GM21529 (cell line): ENCODE results near the gene MLXIP.
"Not testable (repeated sequence)": the region's sequence is repeated elsewhere in the genome, so short reads cannot be mapped to it uniquely, and the experiment has no call there.

Experiments used
- ATAC-seq: cut with Tn5 transposase; IDR thresholded peaks from one replicate; pipeline ENCODE4 v1.9.1; 2021; ENCODE audit not compliant: unreplicated experiment

The MLXIP gene, protein sequence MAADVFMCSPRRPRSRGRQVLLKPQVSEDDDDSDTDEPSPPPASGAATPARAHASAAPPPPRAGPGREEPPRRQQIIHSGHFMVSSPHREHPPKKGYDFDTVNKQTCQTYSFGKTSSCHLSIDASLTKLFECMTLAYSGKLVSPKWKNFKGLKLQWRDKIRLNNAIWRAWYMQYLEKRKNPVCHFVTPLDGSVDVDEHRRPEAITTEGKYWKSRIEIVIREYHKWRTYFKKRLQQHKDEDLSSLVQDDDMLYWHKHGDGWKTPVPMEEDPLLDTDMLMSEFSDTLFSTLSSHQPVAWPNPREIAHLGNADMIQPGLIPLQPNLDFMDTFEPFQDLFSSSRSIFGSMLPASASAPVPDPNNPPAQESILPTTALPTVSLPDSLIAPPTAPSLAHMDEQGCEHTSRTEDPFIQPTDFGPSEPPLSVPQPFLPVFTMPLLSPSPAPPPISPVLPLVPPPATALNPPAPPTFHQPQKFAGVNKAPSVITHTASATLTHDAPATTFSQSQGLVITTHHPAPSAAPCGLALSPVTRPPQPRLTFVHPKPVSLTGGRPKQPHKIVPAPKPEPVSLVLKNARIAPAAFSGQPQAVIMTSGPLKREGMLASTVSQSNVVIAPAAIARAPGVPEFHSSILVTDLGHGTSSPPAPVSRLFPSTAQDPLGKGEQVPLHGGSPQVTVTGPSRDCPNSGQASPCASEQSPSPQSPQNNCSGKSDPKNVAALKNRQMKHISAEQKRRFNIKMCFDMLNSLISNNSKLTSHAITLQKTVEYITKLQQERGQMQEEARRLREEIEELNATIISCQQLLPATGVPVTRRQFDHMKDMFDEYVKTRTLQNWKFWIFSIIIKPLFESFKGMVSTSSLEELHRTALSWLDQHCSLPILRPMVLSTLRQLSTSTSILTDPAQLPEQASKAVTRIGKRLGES

DNA sequence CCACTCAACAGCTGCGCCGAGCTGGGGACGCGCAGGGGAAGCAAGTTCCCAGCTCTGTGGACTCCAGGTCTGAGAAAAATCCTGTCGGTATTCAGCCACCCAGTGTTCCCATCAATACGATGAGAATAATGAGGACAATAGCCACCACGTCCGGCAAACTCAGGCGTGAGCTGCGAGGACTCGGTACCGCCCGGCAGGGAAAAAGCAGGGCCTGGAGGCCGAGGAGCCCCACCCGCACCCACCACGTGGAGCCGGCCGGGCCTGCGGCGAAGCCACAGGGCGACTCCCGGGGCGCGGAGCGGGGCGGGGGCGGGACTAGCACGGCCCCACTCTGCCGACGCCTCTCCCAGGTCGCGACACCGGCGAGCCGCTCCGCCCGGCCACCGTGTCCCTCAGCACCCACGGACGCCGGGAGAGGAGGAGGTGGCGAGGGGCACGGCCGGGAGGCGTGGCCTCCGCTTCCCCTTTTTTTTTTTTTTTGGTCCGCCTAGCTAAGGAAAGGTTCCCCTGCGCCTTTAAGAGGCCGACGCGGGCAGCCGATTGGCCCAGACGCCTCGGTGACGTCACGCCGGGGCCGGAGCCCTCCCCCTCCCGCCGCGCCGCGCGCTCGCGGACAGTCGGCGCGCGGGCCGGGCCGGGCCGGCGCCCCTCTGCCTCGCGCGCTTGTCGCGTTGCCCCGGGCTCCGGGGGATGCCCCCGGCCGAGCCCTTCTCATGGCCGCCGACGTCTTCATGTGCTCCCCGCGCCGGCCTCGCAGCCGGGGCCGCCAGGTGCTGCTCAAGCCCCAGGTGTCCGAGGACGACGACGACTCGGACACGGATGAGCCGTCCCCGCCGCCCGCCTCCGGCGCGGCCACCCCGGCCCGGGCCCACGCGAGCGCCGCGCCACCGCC is at the start of gene MLXIP:
Gene MLXIP, plus strand, starts transcription at position 616 of the 892 bp plus-strand sequence. Its CDS starts 98 bp downstream, at position 714.
- ATAC-seq = peak; percentile 75

DNA sequence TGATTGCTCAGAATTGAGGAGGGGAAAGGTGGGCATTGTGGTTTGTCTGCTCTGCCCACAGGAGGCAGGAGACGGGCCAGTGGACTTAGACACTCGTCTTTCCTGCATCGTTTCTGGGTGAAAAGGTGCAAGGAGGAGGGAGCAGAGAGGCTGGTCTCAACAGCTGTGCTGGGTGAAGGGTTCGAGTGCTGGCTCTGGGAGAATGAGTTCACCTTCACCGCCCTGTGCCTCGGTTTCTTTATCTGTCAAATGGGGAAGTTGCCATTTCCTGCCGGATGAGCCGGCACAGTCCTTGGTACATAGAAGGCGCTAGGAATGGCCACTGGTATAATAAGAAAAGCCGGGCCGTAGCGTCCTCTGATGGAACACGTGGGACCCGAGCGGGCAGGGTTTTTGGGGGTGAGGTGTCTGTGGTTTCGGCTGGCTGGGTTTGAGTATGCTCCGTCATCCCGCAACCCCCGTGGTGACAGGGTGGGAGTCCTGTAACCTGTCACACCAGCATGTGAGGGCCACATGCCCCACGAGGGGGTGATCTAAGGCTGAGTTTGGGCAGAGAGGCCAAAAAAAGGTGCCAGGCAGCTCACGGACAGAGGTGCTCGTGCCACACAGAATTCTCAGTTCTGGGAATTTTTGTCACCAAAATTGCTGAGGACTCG is 49.5 kb upstream of the MLXIP start:
- ATAC-seq = peak; percentile 47

DNA sequence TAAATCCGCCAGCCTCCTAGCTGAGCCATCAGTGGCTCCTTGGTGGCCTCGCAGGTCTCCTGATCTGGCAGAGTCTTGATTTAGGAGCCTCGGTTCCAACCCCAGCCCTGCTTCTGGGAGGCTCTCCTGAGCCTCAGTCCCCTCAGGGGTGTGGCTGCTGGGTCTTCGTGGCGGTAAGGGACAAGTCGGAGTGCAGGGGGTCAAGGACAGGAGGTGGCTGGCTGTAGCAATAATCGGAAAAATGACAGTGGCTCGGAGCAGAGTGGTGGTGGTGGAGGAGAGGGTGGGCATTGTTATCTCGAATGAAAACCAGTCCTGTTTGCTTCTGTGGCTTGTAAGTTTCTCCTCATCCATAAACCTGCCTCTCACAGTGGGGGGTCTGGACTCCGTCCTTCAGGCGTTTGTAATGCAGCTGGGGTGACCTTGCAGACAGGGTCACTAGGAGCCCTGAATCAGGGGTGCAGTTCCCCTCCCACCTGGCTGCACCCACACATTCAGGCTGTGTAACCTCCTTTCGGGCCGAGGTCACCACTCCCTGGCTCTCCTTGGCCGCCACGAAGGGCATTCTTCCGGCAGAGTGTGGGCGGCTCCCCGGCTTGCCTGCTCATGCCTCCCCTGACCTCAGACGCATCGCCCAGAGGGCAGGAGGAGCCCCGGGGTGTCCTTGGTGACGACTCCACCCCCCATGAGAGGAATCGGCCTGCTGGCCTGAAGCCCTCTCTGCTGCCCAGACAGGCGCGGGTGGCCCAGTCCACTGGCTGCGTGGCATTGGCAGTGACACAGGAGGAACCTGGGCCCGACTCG is 48.7 kb upstream of the MLXIP start:
- ATAC-seq = no peak

DNA sequence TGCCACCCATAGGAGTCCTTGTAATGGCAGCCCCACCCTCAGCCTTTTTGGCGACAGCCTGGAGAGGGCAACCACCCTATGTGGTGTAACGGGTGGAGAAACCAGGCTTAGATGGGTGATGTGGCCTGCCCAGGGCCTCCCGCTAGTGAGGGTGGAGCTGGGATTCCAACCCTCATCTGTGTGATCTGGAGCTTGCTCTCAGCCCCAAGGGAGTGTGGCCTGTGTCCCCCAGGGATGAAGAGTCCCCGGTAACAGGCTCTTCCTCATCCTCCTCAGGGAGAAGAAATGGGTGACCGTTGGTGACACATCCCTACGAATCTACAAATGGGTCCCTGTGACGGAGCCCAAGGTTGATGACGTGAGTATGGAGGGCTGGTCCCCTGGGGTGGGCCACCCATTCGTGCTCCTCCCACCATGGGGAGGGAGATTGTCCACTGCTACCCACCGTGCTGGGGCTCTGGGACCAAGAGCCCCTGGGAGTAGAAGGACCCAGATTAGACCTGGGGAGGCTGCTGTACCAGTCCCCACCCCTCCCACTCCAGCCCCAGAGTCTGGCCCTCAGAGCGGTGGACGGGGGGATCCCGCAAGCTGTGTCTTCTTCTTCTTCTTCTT is 48.0 kb upstream of the MLXIP start:
- no peak for ATAC-seq

DNA sequence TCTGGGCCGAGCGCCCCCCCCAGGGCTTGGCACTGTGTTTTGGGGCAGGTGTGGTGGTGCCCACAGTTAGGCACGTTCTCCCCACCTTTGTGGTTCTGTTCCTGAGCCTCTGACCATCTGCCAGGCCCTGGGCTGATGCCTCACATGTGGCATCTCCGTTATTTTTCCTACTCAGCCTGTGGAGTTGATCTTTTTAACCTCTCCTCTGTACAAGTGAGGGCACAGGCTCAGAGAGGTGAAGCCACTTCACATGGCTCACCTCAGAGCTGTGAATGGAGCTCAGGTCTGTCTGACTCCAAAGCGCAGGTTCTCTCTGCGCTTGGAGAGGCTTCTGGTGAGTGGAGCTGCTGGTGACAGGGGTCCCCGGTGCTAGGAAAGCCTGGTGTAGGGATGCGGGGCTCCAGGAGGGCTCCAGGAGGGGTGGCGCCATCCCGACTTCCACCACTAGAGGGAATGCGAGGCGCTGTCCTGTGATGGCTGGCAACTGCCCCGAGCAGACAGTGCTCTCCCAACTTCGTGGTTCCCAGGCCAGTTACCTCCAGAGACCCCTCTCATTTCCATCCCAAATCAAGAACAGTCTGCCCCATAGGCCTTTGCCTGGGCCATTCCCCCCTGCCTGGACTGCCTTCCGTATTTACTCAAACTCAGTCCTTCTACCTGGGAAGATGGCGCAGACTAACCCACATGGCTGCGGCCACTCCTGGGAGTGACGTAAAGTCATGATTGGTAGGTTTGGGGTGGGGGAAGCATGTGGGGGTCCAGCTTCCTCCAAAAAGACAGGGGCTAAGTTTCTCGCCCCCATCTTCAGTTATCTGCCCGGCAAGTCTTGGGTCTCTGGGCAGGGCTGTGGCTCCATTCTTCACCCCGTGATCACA is 47.0 kb upstream of the MLXIP start:
- no peak for ATAC-seq

DNA sequence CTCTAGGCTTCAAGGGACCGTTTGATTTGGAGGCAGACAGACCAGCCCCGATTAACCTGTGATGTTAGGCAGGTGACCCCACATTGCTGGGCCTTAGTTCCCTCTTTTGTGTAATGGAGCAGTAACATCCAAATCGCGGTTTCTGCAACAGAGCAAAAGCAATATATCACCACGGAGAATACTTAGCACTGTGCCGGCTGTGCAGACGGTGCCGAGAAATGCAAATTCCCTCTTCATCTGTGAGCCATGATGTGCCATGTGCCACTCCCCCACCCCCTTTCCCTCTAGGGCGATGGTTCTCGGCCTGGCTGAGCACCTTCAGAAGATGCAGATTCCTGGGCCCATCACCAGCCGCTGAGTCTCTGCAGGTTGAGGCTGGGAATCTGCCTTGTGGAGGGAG is 46.0 kb upstream of the MLXIP start:
- ATAC-seq = no peak

DNA sequence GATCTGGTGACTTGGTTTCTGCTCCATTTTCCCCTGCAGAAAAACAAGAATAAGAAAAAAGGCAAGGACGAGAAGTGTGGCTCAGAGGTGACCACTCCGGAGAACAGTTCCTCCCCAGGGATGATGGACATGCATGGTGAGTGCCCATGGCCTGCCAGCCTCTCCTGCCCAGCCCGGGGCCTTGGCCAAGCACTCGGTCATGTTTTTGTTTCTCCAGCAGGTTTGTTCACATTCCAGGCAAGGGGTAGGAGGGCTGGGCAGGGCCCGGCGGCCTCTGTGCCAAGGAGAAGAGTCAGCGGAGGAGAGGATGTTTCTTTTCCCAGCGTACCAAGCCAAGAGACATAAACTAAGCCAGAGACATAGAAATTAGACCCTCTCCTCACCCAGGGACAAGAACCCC is 43.3 kb upstream of the MLXIP start:
- no peak for ATAC-seq

DNA sequence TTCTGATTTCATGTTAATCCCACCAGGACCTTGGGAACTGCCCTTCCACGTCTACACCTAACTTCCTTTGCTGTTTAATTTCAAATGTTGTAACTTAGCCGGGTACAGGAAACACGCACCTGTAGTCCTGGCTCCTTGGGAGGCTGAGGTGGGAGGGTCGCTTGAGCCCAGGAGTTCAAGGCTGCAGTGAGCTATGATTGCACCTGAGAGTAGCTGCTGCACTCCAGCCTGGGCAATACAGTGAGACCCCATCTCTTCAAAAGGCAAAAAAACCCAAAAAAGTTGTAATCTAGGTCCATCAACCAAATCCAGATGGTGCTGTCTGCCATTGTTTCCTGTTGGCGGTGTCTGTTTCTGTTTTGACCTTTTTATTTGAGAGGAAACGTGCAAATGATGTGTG is 42.4 kb upstream of the MLXIP start:
- no peak for ATAC-seq

DNA sequence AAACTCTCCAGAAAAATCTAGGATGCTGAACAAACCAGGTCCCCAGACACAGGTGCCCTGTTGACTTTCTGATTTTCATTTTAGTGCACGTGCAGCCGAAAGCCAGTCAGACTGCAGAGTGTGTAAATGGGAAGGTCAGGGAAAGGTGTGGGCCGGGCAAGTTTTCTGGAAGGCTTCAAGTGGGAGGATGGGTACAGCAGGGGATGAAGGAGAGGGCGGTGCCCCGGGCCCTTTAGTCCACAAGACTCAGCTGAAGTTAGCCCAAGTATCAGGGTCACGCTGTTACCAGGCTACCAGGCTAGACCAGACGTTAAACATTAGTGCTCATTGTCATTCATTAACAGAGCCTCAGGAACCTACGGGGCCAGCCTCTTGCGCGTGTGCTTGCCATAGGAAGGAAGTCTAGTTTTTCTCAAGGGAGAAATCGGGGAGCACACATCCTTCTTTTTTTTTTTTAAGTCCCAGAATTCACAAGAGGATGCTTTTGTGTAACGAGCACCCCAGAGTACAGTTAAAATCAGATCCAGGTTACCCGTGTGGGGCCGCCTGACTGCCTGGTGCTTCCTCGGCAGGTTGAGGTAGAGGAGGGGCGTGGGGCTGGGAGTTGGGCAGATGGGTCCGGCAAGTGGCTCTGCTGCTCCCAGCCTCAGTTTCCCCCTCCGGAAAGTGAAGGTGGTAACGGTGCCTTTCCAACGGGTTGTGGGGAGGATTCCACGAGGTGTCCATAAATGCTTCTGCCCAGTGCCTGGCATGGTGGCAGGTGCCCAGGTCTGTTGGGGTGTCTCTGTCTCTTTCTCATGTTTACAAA is 37.8 kb upstream of the MLXIP start:
- ATAC-seq = no peak

DNA sequence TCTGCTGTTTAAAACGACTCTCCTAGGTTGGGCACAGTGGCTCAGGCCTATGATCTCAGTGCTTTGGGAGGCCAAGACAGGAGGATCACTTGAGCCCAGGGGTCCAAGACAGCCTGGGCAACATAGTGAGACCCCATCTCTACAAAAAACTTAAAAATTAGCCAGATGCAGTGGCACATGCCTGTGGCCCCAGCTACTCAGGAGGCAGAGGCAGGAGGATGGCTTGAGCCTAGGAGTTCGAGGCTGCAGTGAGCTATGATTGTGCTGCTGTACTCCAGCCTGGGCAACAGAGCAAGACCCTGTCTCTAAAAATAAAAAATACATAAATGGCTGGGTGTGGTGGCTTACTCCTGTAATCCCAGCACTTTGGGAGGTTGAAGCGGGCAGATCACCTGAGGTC is 37.1 kb upstream of the MLXIP start:
- ATAC-seq = not testable (repeated sequence)

DNA sequence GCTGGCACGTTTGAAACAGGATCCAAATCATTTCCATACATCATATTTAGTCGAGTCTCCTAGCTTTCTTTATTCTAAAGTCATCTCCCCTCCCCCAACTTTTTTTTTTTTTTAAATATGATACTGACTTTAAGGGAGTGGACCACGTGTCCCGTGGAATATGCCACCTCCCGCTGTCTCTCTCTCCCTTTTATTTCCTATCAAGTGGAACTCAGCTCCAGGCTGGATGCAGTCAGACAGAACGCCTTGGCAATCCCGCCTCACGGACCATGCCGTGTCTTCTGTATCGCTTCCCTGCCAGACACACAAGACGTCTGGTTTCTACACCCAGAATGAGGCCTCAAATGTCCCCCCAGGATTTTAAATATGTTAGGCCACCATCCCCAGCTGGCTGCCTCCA is 35.6 kb upstream of the MLXIP start:
- no peak for ATAC-seq

DNA sequence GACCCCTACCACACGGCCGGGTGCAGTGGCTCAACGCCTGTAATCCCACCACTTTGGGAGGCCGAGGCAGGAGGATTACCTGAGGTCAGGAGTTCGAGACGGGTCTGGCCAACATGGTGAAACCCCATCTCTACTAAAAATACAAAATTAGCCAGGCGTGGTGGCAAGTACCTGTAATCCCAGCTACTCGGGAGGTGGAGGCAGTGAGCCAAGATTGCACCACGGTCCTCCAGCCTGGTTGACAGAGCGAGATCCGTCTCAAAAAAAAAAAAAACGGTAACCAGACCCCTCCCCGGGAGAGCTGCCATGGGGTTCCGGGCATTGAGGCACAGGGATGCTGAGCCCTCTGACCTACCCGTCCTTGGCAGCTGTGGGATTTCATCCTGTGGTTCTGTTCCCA is 35.1 kb upstream of the MLXIP start:
- ATAC-seq = no peak

DNA sequence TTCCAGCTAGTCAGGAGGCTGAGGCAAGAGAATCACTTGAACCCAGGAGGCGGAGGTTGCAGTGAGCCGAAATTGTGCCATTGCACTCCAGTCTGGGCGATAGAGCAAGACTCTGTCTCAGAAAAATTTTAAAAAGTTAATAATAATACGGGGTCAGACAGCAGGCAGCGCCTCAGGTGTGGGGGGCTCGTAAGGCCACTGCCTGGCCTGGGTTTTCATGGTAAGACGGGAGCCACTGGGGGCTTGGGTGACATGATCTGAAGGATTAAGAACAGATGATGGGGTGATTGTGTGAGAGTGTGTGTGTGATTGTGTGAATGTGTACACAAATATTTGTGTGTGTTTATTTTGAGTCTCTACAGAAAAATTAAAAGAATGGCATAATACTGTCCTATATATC is 33.3 kb upstream of the MLXIP start:
- no peak for ATAC-seq

DNA sequence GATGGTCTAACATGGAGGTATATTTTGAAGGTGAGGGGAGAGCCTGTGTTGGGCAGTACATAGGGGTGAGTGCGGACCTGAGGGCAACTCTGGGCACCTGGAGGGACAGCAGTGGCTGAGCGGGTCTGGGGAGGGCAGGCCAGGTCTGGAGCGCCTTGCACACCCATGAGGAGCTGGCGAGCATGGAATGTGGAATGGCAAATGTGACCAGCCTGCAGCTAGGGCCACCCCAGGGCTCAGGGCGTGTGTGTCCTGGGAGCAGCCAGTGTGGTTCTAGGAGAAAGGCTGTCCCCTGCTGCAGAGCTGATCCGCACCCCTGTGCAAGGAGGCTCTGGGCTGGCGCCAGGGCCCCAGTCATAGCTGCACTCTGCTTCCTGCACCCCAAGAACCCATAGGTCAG is 32.4 kb upstream of the MLXIP start:
- no peak for ATAC-seq

DNA sequence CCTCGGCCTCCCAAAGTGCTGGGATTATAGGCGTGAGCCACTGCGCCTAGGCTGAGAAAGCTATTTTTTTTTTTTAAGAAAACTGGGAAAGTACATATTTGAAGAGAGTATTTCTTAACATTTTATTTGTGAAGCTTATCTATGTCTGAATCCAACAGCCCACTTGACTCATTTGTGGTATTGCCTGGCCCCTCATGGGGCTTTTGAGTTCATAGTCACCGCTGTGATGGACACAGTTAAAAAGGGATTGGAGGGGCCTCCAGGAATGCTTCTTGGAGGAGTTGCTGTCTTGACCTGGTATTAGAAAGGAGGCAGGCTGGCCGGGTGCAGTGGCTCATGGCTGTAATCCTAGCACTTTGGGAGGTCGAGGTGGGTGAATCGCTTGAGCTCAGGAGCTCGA is 30.4 kb upstream of the MLXIP start:
- no peak for ATAC-seq

DNA sequence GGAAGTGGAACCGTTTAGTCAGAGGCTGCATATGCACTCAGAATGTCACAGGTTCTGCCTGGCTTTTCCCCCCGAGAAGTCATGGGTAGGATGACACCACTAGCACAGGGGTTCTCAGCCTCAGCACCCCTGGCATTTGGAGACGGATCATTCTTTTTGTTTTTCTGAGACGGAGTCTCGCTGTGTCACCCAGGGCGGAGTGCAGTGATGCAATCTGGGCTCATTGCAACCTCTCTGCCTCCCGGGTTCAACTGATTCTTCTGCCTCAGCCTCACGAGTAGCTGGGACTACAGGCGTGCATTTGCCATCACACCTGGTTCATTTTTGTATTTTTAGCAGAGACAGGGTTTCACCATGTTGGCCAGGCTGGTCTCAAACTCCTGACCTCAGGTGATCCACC is 28.7 kb upstream of the MLXIP start:
- no peak for ATAC-seq

DNA sequence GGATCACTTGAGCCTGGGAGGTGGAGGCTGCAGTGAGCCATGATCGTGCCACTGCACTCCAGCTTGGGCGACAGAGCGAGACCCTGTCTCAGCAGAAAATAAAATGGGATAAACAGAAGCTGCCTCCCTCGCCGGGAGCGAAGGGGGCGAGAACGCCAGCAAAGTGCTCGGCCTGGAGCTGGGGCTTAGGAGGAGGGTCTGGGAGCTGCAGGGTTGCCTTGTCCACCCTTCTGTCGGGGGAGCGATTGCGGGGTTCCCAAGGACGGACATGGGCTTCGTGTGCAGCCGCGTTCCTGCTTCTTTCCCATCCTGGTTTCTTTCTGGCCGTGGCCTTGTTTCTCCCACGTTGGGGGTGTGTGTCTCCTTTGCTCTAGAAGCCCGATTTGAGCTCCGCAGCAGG is 27.9 kb upstream of the MLXIP start:
- ATAC-seq = no peak
